ENCODE measurements around the gene ARHGAP21.

DNA sequence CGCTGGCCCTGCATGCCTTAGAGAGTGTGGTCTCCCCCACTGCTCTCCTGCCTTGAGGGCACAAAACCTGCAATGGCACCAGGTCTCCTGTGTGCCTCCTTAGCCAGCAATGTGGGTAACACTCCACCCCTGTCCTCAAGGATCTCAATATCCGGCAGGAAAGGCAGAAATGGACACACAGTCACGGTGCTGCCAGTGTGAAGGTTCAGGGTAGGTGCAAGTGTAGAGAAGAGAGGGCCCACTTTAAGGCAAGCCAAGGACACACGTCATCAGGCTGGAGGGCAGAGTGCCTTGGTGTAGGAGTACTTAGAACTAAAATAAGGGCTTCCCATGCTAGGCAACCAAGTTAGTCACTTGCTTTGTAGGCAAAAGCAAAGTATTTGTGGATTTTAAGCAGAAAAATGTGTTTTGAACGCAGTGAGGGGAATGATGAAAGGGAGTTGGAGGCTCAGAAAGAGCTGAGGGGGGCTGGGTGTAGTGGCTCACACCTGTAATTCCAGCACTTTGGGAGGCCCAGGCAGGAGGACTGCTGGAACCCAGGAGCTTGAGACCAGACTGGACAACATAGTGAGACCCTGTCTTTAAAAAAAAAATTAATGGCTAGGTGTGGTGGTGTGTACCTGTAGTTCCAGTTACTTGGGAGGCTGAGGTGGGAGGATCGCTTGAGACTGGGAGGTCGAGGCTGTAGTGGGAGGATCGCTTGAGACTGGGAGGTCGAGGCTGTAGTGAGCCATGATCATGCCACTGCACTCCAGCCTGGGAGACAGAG is 152.8 kb downstream of the ARHGAP21 start:
- TF ChIP-seq, protein P1, sequence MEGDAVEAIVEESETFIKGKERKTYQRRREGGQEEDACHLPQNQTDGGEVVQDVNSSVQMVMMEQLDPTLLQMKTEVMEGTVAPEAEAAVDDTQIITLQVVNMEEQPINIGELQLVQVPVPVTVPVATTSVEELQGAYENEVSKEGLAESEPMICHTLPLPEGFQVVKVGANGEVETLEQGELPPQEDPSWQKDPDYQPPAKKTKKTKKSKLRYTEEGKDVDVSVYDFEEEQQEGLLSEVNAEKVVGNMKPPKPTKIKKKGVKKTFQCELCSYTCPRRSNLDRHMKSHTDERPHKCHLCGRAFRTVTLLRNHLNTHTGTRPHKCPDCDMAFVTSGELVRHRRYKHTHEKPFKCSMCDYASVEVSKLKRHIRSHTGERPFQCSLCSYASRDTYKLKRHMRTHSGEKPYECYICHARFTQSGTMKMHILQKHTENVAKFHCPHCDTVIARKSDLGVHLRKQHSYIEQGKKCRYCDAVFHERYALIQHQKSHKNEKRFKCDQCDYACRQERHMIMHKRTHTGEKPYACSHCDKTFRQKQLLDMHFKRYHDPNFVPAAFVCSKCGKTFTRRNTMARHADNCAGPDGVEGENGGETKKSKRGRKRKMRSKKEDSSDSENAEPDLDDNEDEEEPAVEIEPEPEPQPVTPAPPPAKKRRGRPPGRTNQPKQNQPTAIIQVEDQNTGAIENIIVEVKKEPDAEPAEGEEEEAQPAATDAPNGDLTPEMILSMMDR (conservative IDR thresholded peaks at IDR 0.05; ENCODE audit: low read depth in 2 of 2) = no peak
- TF ChIP-seq EZH2phosphoT487 (IDR thresholded peaks at IDR 0.05; ENCODE audit: unreplicated experiment) (no peak), NANOG (IDR thresholded peaks at IDR 0.05; ENCODE audit: borderline replicate concordance) (no peak), ZNF114 (CRISPR knock-in tag; IDR thresholded peaks at IDR 0.05) (no peak), EZH2 (IDR thresholded peaks at IDR 0.05; ENCODE audit: low read depth, unreplicated experiment) (no peak), POLR2AphosphoS5 (IDR thresholded peaks at IDR 0.05; ENCODE audit: low read depth) (no peak), CREB1 (CRISPR knock-in tag; IDR thresholded peaks at IDR 0.05; ENCODE audit: low read depth) (no peak), STAT1 (IDR thresholded peaks at IDR 0.05; ENCODE audit: unreplicated experiment) (no peak), ZNF331 (CRISPR knock-in tag; IDR thresholded peaks at IDR 0.05; ENCODE audit: low read depth) (no peak)
- TF ChIP-seq, protein P2, sequence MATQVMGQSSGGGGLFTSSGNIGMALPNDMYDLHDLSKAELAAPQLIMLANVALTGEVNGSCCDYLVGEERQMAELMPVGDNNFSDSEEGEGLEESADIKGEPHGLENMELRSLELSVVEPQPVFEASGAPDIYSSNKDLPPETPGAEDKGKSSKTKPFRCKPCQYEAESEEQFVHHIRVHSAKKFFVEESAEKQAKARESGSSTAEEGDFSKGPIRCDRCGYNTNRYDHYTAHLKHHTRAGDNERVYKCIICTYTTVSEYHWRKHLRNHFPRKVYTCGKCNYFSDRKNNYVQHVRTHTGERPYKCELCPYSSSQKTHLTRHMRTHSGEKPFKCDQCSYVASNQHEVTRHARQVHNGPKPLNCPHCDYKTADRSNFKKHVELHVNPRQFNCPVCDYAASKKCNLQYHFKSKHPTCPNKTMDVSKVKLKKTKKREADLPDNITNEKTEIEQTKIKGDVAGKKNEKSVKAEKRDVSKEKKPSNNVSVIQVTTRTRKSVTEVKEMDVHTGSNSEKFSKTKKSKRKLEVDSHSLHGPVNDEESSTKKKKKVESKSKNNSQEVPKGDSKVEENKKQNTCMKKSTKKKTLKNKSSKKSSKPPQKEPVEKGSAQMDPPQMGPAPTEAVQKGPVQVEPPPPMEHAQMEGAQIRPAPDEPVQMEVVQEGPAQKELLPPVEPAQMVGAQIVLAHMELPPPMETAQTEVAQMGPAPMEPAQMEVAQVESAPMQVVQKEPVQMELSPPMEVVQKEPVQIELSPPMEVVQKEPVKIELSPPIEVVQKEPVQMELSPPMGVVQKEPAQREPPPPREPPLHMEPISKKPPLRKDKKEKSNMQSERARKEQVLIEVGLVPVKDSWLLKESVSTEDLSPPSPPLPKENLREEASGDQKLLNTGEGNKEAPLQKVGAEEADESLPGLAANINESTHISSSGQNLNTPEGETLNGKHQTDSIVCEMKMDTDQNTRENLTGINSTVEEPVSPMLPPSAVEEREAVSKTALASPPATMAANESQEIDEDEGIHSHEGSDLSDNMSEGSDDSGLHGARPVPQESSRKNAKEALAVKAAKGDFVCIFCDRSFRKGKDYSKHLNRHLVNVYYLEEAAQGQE (IDR thresholded peaks at IDR 0.05; ENCODE audit: unreplicated experiment) = no peak

Measured in GM23338 (cell line).